HEK293 (cell line): ENCODE measurements around the gene MUC22.

ENCODE experiments used
- GLIS1 ChIP-seq: fragments of 450-650 bp; formaldehyde crosslinking; IDR thresholded peaks from 2 replicates; pipeline ENCODE4 v1.5.1; 2016; ENCODE audit warnings: missing biosample characterization, missing genetic modification characterization
- TF ChIP-seq, protein P1 (sequence below): fragments of 450-650 bp; formaldehyde crosslinking; IDR thresholded peaks from 2 replicates; pipeline ENCODE4 v1.5.1; 2017; ENCODE audit warnings: missing biosample characterization, mild to moderate bottlenecking, missing genetic modification characterization, moderate library complexity

- TF ChIP-seq GLIS1 (tag by site-specific recombination) = no peak
- TF ChIP-seq, protein P1, sequence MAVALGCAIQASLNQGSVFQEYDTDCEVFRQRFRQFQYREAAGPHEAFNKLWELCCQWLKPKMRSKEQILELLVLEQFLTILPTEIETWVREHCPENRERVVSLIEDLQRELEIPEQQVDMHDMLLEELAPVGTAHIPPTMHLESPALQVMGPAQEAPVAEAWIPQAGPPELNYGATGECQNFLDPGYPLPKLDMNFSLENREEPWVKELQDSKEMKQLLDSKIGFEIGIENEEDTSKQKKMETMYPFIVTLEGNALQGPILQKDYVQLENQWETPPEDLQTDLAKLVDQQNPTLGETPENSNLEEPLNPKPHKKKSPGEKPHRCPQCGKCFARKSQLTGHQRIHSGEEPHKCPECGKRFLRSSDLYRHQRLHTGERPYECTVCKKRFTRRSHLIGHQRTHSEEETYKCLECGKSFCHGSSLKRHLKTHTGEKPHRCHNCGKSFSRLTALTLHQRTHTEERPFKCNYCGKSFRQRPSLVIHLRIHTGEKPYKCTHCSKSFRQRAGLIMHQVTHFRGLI (tag by site-specific recombination) = no peak
These were observed 20.8 kb downstream of the MUC22 start for GRCh38 chr6:31031095-31031494.
